H1 (cell line): ENCODE data around the gene DNAH1. TPM values are rescaled to one million over a fixed set of nuclear protein-coding genes. Genes with fewer than 3 reads are reported as not detected.

Source experiments
- GABPA ChIP-seq: IDR thresholded peaks from 2 replicates; pipeline ENCODE4 v1.6.1; 2011; ENCODE audit warnings: mild to moderate bottlenecking, low read length, moderate library complexity, borderline replicate concordance; ENCODE audit not compliant: insufficient read depth
- POLR2AphosphoS5 ChIP-seq: IDR thresholded peaks from 2 replicates; pipeline ENCODE4 v1.6.1; 2011; ENCODE audit warnings: low read depth, low read length
- SRF ChIP-seq: IDR thresholded peaks from 2 replicates; pipeline ENCODE4 v1.6.1; 2011; ENCODE audit warnings: mild to moderate bottlenecking, low read depth, low read length, moderate library complexity
- polyA plus RNA-seq, 7 experiments: library from polyadenylated mRNA; depleted of rRNA in 3 of 7; stranded (reverse) in 5 of 7; unstranded in 2 of 7; fragments of >200 nt in 5 of 7; fragments of 200-250 nt in 2 of 7; gene quantifications; 1 replicate in 5 of 7; 2 replicates in 1 of 7; 4 replicates in 1 of 7; pipeline versions ENCODE4 v1.2.1 to v1.2.3, GENCODE V29; 2011 to 2013; ENCODE audit warnings: missing spikeins in 2 of 7, mixed read lengths in 2 of 7
- total RNA-seq: library from RNA; stranded (reverse); fragmentation: NEBNext Ultra II Directional; extraction: Animal tissue kit (Norgen Biotek cat#: 25700); gene quantifications from 2 replicates; pipeline ENCODE4 v1.2.1, GENCODE V29; 2021

The DNAH1 gene
- total and polyA plus RNA-seq, 2 of the 8 experiments (the other 6 are each of a cell fraction or from before 2014, with no cell fraction given), result 1.0 to 1.5 TPM

- TF ChIP-seq POLR2AphosphoS5 (no peak), GABPA (no peak), SRF (no peak)
Measured at GRCh38 chr3:52293491-52294319, 22.4 kb upstream of the DNAH1 start (continued).
